ENCODE results near the gene ZNF397. TPM values are rescaled to one million over a fixed set of nuclear protein-coding genes. Genes with fewer than 3 reads are reported as not detected.

ZNF397 gene
- total and polyA plus RNA-seq, 9 of the 15 experiments (the other 6 are each of a cell fraction or from before 2014, with no cell fraction given), result 6.4 to 24.2 (median 19.3) TPM

DNA sequence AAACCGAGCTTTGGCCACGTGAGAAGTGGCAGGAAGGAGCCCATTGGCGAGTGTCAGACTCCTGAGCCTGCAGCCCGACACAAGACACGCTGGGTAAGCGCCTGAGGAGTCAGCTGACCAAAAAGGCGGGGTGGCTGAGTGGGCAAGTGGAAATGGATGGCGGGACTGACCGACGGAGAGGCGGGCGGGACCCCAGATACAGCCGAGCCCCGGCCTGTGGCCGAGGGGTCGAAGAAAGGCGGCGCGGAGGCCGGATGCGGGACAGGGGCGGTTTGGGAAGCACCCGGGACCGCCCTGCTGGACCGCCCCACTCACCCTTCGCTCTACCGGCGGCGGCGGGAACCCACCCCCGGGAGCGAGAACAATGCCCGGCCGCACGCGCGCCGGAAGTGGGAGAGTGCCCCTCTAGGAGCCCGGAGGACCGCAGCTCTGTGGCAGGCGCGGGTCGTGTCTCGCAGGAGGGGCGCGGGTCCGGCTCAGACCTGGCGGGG lies 26.4 kb downstream of the ZNF397 start:
- FAIRE-seq (no peak), DNase-seq (ENCODE audit: extremely low read depth in 1 of 4, low spot score in 3 of 4) (no peak), ATAC-seq (no peak)
- Histone ChIP-seq H3K27ac (ENCODE audit: extremely low read depth, low read depth, low read length) (no peak overlapping the region), H3K4me1 (replicated peaks in 1 of 2; ENCODE audit: control insufficient read depth in 2 of 2, insufficient read depth in 2 of 2, low read length in 2 of 2) (no peaks in the 10 kb centered on the region), H2AFZ (ENCODE audit: low read depth, low read length) (no peak overlapping the region), H3K9me3 (replicated peaks; ENCODE audit: control insufficient read depth, insufficient read depth, low read depth, low read length) (peaks cover 3% of the 10 kb centered on the region), H3K9me1 (ENCODE audit: control insufficient read depth, insufficient read depth, low read length) (no peaks in the 10 kb centered on the region), H3K27me3 (ENCODE audit: control insufficient read depth in 2 of 2, insufficient read depth in 2 of 2, low read length in 2 of 2) (no peaks in the 10 kb centered on the region), H3K36me3 (ENCODE audit: control insufficient read depth, insufficient read depth, low read length) (peaks cover 5% of the 10 kb centered on the region; the same call in 1 of the 3 replicates), H3K4me3 (no peak overlapping the region), H3K79me2 (ENCODE audit: control insufficient read depth, insufficient read depth, low read length) (no peaks in the 10 kb centered on the region), H3K4me2 (ENCODE audit: insufficient read depth, low read length) (no peak overlapping the region), H3K9ac (ENCODE audit: insufficient read depth in 1 of 2, low read depth in 2 of 2, low read length in 2 of 2) (no peak overlapping the region), H4K20me1 (replicated peaks; ENCODE audit: control insufficient read depth, insufficient read depth, low read length) (no peaks in the 10 kb centered on the region)
- 91% methylated on average over 43 of the region's 48 CpGs for WGBS (ENCODE audit: insufficient coverage, low coverage, missing lambda C conversion rate)
- POLR2A ChIA-PET, result no interaction called here
- intact Hi-C loops (cut with micrococcal nuclease) (no loop called here), in situ Hi-C loops (cut with MboI) (no loop called here)
- TF ChIP-seq, protein P1, sequence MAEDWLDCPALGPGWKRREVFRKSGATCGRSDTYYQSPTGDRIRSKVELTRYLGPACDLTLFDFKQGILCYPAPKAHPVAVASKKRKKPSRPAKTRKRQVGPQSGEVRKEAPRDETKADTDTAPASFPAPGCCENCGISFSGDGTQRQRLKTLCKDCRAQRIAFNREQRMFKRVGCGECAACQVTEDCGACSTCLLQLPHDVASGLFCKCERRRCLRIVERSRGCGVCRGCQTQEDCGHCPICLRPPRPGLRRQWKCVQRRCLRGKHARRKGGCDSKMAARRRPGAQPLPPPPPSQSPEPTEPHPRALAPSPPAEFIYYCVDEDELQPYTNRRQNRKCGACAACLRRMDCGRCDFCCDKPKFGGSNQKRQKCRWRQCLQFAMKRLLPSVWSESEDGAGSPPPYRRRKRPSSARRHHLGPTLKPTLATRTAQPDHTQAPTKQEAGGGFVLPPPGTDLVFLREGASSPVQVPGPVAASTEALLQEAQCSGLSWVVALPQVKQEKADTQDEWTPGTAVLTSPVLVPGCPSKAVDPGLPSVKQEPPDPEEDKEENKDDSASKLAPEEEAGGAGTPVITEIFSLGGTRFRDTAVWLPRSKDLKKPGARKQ (CRISPR knock-in tag; IDR thresholded peaks at IDR 0.05), result no peak
- no peak for TF ChIP-seq NCOA4 (IDR thresholded peaks at IDR 0.05; ENCODE audit: partially characterized antibody)
- no peak for TF ChIP-seq ZNF431 (CRISPR knock-in tag; IDR thresholded peaks at IDR 0.05)
- TF ChIP-seq BRCA1 (IDR thresholded peaks at IDR 0.05), result no peak
- no peak for TF ChIP-seq BRCA1 (CRISPR knock-in tag; IDR thresholded peaks at IDR 0.05)
- TF ChIP-seq RFX7 (CRISPR knock-in tag; IDR thresholded peaks at IDR 0.05), result no peak
- TF ChIP-seq, protein P2, sequence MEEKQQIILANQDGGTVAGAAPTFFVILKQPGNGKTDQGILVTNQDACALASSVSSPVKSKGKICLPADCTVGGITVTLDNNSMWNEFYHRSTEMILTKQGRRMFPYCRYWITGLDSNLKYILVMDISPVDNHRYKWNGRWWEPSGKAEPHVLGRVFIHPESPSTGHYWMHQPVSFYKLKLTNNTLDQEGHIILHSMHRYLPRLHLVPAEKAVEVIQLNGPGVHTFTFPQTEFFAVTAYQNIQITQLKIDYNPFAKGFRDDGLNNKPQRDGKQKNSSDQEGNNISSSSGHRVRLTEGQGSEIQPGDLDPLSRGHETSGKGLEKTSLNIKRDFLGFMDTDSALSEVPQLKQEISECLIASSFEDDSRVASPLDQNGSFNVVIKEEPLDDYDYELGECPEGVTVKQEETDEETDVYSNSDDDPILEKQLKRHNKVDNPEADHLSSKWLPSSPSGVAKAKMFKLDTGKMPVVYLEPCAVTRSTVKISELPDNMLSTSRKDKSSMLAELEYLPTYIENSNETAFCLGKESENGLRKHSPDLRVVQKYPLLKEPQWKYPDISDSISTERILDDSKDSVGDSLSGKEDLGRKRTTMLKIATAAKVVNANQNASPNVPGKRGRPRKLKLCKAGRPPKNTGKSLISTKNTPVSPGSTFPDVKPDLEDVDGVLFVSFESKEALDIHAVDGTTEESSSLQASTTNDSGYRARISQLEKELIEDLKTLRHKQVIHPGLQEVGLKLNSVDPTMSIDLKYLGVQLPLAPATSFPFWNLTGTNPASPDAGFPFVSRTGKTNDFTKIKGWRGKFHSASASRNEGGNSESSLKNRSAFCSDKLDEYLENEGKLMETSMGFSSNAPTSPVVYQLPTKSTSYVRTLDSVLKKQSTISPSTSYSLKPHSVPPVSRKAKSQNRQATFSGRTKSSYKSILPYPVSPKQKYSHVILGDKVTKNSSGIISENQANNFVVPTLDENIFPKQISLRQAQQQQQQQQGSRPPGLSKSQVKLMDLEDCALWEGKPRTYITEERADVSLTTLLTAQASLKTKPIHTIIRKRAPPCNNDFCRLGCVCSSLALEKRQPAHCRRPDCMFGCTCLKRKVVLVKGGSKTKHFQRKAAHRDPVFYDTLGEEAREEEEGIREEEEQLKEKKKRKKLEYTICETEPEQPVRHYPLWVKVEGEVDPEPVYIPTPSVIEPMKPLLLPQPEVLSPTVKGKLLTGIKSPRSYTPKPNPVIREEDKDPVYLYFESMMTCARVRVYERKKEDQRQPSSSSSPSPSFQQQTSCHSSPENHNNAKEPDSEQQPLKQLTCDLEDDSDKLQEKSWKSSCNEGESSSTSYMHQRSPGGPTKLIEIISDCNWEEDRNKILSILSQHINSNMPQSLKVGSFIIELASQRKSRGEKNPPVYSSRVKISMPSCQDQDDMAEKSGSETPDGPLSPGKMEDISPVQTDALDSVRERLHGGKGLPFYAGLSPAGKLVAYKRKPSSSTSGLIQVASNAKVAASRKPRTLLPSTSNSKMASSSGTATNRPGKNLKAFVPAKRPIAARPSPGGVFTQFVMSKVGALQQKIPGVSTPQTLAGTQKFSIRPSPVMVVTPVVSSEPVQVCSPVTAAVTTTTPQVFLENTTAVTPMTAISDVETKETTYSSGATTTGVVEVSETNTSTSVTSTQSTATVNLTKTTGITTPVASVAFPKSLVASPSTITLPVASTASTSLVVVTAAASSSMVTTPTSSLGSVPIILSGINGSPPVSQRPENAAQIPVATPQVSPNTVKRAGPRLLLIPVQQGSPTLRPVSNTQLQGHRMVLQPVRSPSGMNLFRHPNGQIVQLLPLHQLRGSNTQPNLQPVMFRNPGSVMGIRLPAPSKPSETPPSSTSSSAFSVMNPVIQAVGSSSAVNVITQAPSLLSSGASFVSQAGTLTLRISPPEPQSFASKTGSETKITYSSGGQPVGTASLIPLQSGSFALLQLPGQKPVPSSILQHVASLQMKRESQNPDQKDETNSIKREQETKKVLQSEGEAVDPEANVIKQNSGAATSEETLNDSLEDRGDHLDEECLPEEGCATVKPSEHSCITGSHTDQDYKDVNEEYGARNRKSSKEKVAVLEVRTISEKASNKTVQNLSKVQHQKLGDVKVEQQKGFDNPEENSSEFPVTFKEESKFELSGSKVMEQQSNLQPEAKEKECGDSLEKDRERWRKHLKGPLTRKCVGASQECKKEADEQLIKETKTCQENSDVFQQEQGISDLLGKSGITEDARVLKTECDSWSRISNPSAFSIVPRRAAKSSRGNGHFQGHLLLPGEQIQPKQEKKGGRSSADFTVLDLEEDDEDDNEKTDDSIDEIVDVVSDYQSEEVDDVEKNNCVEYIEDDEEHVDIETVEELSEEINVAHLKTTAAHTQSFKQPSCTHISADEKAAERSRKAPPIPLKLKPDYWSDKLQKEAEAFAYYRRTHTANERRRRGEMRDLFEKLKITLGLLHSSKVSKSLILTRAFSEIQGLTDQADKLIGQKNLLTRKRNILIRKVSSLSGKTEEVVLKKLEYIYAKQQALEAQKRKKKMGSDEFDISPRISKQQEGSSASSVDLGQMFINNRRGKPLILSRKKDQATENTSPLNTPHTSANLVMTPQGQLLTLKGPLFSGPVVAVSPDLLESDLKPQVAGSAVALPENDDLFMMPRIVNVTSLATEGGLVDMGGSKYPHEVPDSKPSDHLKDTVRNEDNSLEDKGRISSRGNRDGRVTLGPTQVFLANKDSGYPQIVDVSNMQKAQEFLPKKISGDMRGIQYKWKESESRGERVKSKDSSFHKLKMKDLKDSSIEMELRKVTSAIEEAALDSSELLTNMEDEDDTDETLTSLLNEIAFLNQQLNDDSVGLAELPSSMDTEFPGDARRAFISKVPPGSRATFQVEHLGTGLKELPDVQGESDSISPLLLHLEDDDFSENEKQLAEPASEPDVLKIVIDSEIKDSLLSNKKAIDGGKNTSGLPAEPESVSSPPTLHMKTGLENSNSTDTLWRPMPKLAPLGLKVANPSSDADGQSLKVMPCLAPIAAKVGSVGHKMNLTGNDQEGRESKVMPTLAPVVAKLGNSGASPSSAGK (IDR thresholded peaks at IDR 0.05), result no peak
- no TSS peak for BruUV-seq (replicated peaks)
- CTCF ChIA-PET (ENCODE audit: low intra/inter-chr PET ratio), result no interaction called here

All from K562 (cell line).